Breast epithelium (tissue), 4 donors: Measurements from ENCODE around the gene ZNF835. TPM values are rescaled to one million over a fixed set of nuclear protein-coding genes. Genes with fewer than 3 reads are reported as not detected.

ENCODE experiments used
- DNase-seq, 2 donors: peaks; one replicate each; pipeline ENCODE4 v3.0.0-alpha.2; 2019; ENCODE audit warnings: low spot score in 2 of 2
- H3K27ac ChIP-seq, 2 donors: fragments of 200-600 bp; sonication (generic) in 1 of 2; one replicate each; pipeline ENCODE4 v1.5.1; 2016 to 2019; ENCODE audit warnings: mild to moderate bottlenecking in 1 of 2
- H3K27me3 ChIP-seq, 2 donors: fragments of 200-600 bp; sonication (generic) in 1 of 2; one replicate each; pipeline versions ENCODE4 v1.5.1 to v1.6.0; 2017 to 2019; ENCODE audit warnings: control low read depth in 1 of 2, mild to moderate bottlenecking in 1 of 2
- H3K36me3 ChIP-seq: fragments of 200-600 bp; one replicate; pipeline ENCODE4 v1.5.1; 2019
- H3K4me1 ChIP-seq, 2 donors: fragments of 200-600 bp; sonication (generic); one replicate each; pipeline ENCODE4 v1.5.1; 2016 to 2019; ENCODE audit warnings: control low read depth in 1 of 2
- H3K4me3 ChIP-seq, 3 donors: fragments of 200-600 bp; sonication (generic); 1 replicate in 2 of 3; 2 replicates in 1 of 3; pipeline ENCODE4 v1.5.1; 2016 to 2019; ENCODE audit warnings: mild to moderate bottlenecking in 3 of 3, moderate library complexity in 2 of 3
- H3K9me3 ChIP-seq, 2 donors: fragments of 200-600 bp; sonication (generic) in 1 of 2; one replicate each; pipeline ENCODE4 v1.5.1; 2016 to 2019; ENCODE audit warnings: control low read depth in 1 of 2
- POLR2A ChIP-seq: fragments of 450-650 bp; IDR thresholded peaks from one replicate; pipeline ENCODE4 v1.6.1; 2016; ENCODE audit warnings: antibody characterized with exemption, mild to moderate bottlenecking, moderate library complexity
- POLR2AphosphoS5 ChIP-seq, 3 donors: sonication (generic); formaldehyde crosslinking; IDR thresholded peaks; one replicate each; pipeline ENCODE4 v1.6.1; 2017; ENCODE audit warnings: antibody characterized with exemption in 3 of 3
- intact Hi-C: fragments of 100-400 bp; cut with DNase I; formaldehyde crosslinking; loops from one replicate; pipeline ENCODE4 v1.15.1; 2023; ENCODE audit warnings: low total_unique reads
- total RNA-seq, 3 donors: library from RNA; depleted of rRNA; stranded (reverse); fragments of >200 nt; gene quantifications; one replicate each; pipeline ENCODE4 v1.1.0, GENCODE V29; 2016
- TF ChIP-seq, protein P1 (sequence below), 3 donors: fragments of 450-650 bp; IDR thresholded peaks; one replicate each; pipeline ENCODE4 v1.5.1; 2016 to 2017; ENCODE audit warnings: antibody characterized with exemption in 3 of 3, mild to moderate bottlenecking in 3 of 3, moderate library complexity in 3 of 3

The ZNF835 gene
- total RNA-seq, 3 donors from 2014 or later: 3.6 to 8.0 (median 7.0) TPM

DNA sequence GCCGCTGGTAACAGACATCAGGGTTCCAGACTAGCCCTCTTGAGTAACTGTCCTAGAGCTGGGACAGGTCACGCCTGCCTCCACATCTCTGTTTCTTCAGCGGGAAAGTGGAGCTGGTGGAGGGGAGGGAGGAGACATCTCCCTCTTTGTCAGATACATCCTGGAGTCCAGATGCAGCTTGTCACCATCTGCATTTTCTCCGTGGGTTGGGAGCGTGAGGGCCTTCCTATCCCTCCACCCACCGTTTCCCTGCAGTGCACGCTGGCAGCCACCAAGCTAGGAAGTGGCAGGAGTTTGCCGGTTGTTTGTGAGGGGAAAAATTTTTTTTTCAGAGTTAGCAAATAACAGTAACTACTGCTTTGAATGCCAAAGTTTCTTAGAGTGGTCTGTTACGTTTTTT is 48.6 kb downstream of the ZNF835 start:
- no peak for TF ChIP-seq POLR2A
- TF ChIP-seq POLR2AphosphoS5 (IDR thresholded peaks at IDR 0.05): no peak
- TF ChIP-seq, protein P1, sequence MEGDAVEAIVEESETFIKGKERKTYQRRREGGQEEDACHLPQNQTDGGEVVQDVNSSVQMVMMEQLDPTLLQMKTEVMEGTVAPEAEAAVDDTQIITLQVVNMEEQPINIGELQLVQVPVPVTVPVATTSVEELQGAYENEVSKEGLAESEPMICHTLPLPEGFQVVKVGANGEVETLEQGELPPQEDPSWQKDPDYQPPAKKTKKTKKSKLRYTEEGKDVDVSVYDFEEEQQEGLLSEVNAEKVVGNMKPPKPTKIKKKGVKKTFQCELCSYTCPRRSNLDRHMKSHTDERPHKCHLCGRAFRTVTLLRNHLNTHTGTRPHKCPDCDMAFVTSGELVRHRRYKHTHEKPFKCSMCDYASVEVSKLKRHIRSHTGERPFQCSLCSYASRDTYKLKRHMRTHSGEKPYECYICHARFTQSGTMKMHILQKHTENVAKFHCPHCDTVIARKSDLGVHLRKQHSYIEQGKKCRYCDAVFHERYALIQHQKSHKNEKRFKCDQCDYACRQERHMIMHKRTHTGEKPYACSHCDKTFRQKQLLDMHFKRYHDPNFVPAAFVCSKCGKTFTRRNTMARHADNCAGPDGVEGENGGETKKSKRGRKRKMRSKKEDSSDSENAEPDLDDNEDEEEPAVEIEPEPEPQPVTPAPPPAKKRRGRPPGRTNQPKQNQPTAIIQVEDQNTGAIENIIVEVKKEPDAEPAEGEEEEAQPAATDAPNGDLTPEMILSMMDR (IDR thresholded peaks at IDR 0.05): no peak
- H3K27ac ChIP-seq: no peak overlapping the region
- peaks cover 6% of the 10 kb centered on the region for H3K36me3 ChIP-seq
- H3K27me3 ChIP-seq: no peaks in the 10 kb centered on the region
- H3K4me1 ChIP-seq: no peaks in the 10 kb centered on the region
- intact Hi-C loops: no loop called here
- no peak overlapping the region for H3K4me3 ChIP-seq
- DNase-seq: no peak
- peaks cover 27 to 99% of the 10 kb centered on the region in 2 donors for H3K9me3 ChIP-seq

DNA sequence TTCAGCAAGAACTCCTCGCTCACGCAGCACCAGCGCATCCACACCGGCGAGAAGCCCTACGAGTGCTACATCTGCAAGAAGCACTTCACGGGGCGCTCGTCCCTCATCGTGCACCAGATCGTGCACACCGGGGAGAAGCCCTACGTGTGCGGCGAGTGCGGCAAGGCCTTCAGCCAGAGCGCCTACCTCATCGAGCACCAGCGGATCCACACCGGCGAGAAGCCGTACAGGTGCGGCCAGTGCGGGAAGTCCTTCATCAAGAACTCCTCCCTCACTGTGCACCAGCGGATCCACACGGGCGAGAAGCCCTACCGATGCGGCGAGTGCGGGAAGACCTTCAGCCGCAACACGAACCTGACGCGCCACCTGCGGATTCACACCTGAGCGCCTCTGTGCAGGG is 49.2 kb downstream of the ZNF835 start:
- Histone ChIP-seq H3K36me3 (peaks cover 6% of the 10 kb centered on the region), H3K27me3 (no peaks in the 10 kb centered on the region), H3K4me1 (no peaks in the 10 kb centered on the region), H3K27ac (no peak overlapping the region), H3K4me3 (no peak overlapping the region), H3K9me3 (peaks cover 27 to 99% of the 10 kb centered on the region in 2 donors)
- TF ChIP-seq, protein P1 (IDR thresholded peaks at IDR 0.05): no peak
- TF ChIP-seq POLR2A (no peak), POLR2AphosphoS5 (IDR thresholded peaks at IDR 0.05) (no peak)
- intact Hi-C loops: no loop called here
- DNase-seq: no peak

DNA sequence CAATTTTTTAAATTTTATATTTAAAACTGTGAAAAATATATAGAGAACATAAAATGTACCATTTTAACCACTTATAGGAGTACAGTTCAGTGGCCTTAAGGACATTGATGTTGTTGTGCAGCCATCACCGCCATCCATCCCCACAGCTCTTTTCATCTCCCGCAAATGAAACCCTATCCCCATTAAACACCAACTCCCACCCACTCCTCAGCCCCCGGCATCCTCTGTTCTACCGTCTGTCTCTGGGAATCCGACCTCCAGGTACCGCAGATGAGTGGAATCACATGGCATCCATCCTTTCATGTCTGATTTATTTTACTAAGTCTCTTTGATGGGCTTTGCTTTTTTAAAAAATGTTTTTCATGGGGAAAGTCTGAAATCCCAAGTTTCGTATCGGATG is 52.4 kb downstream of the ZNF835 start:
- no peak for DNase-seq
- intact Hi-C loops: no loop called here
- H3K36me3 ChIP-seq: peaks cover 6% of the 10 kb centered on the region
- no peak overlapping the region for H3K27ac ChIP-seq
- TF ChIP-seq, protein P1 (IDR thresholded peaks at IDR 0.05): no peak
- TF ChIP-seq POLR2A (no peak), POLR2AphosphoS5 (IDR thresholded peaks at IDR 0.05) (no peak)
- H3K27me3 ChIP-seq: no peaks in the 10 kb centered on the region
- H3K4me1 ChIP-seq: no peaks in the 10 kb centered on the region
- H3K9me3 ChIP-seq: peaks cover 39 to 82% of the 10 kb centered on the region in 2 donors
- H3K4me3 ChIP-seq: no peak overlapping the region

DNA sequence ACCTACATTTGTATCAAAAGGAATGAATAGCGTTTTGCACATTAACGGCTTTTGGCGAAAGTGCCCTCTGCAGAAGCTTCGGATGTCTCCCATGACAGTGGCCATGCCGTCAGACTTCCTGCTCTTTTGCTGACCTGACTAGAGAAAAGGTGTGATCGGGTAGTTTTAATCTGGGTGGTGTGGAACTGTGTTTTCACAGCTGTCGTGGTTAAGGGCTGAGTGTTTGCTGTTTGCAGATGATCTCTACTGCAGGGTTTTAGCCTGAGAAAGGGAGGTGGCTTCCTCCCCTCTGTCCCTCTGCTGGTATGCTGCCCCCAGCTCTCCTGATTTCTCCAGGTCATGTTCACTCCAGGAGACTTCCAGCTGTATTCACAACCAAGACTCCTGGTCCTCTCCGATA is 54.0 kb downstream of the ZNF835 start:
- no peak for TF ChIP-seq POLR2AphosphoS5 (IDR thresholded peaks at IDR 0.05)
- TF ChIP-seq, protein P1 (IDR thresholded peaks at IDR 0.05): no peak
- TF ChIP-seq POLR2A: no peak
- intact Hi-C loops: no loop called here

DNA sequence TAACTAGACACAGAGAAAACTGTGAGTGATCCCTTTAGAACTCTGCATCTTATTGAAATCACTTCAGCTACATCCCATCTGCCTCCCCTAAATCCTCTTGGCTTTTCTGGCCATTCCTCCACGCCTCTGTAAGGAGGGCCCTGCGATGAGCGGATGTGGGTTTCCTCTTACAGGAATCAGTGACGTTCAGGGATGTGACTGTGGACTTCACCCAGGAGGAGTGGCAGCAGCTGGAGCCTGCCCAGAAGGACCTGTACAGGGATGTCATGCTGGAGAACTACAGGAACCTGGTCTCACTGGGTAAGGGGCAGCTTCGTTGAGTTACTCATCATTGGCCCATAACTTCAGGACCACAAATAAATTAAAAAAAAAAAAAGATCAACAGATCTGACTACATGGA is 57.9 kb downstream of the ZNF835 start:
- Histone ChIP-seq H3K4me3 (no peak overlapping the region), H3K9me3 (peaks cover 66 to 72% of the 10 kb centered on the region in 2 donors)

More for the DNA sequence above, 54.0 kb downstream of the ZNF835 start:
- H3K27ac ChIP-seq: no peak overlapping the region
- H3K9me3 ChIP-seq: peaks cover 51 to 80% of the 10 kb centered on the region in 2 donors
- no peak overlapping the region for H3K4me3 ChIP-seq
- DNase-seq: no peak
- no peaks in the 10 kb centered on the region for H3K4me1 ChIP-seq
- no peaks in the 10 kb centered on the region for H3K27me3 ChIP-seq
- H3K36me3 ChIP-seq: peaks cover 6% of the 10 kb centered on the region

DNA sequence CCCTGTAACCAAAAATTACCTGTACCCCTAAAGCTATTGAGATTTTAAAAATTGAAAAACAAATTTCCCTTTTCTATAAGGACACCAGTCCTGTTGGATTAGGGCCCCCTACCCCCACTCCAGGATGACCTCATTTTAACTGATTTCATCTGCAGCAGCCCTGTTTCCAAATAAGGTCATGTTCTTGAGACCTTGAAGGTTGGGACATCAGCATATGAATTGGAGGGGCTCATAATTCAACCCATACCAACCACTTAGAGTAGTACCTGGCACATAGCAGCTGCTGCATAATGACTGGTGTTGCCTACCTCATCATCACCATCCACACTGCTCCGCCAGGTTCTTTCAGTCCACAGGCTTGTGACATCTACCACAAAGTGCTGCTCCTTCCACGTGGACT is 58.8 kb downstream of the ZNF835 start:
- Histone ChIP-seq H3K4me1 (no peaks in the 10 kb centered on the region), H3K27me3 (no peaks in the 10 kb centered on the region), H3K9me3 (peaks cover 70 to 72% of the 10 kb centered on the region in 2 donors), H3K27ac (no peak overlapping the region), H3K4me3 (no peak overlapping the region), H3K36me3 (no peaks in the 10 kb centered on the region)
- no peak for DNase-seq
- TF ChIP-seq, protein P1 (IDR thresholded peaks at IDR 0.05): no peak
- TF ChIP-seq POLR2A (no peak), POLR2AphosphoS5 (IDR thresholded peaks at IDR 0.05) (no peak)
- intact Hi-C loops: no loop called here

More for the DNA sequence above, 57.9 kb downstream of the ZNF835 start:
- no peaks in the 10 kb centered on the region for H3K27me3 ChIP-seq
- no peaks in the 10 kb centered on the region for H3K36me3 ChIP-seq
- no peak overlapping the region for H3K27ac ChIP-seq
- TF ChIP-seq POLR2AphosphoS5 (IDR thresholded peaks at IDR 0.05): no peak
- no peak for DNase-seq
- no peaks in the 10 kb centered on the region for H3K4me1 ChIP-seq
- intact Hi-C loops: no loop called here
